Adipocyte (in vitro differentiated cells): ENCODE data around the gene RHOBTB3.
"Not testable (repeated sequence)": the region's sequence is repeated elsewhere in the genome, so short reads cannot be mapped to it uniquely, and the experiment has no call there.

ENCODE experiments used
- DNase-seq: peaks from one replicate; pipeline ENCODE4 v3.0.0-alpha.2; 2015; ENCODE audit warnings: low read depth
- H3K27me3 ChIP-seq: replicated peaks from 2 replicates; pipeline ENCODE4 v1.7.0; 2013; ENCODE audit warnings: mild to moderate bottlenecking, low read length, moderate library complexity; ENCODE audit not compliant: control insufficient read depth, insufficient read depth
- H3K36me3 ChIP-seq: 2 replicates; pipeline ENCODE4 v1.7.0; 2013; ENCODE audit warnings: low read length, mild to moderate bottlenecking, moderate library complexity; ENCODE audit not compliant: control insufficient read depth, insufficient read depth, severe bottlenecking
- H3K4me1 ChIP-seq: 2 replicates; pipeline ENCODE4 v1.7.0; 2013; ENCODE audit warnings: mild to moderate bottlenecking, low read length, moderate library complexity; ENCODE audit not compliant: control insufficient read depth, insufficient read depth
- H3K4me3 ChIP-seq: 2 replicates; pipeline ENCODE4 v1.7.0; 2013; ENCODE audit warnings: mild to moderate bottlenecking, low read length, moderate library complexity
- H3K9ac ChIP-seq: 2 replicates; pipeline ENCODE4 v1.7.0; 2013; ENCODE audit warnings: mild to moderate bottlenecking, low read length, moderate library complexity
- H3K9me3 ChIP-seq: 2 replicates; pipeline ENCODE4 v1.7.0; 2013; ENCODE audit warnings: mild to moderate bottlenecking, low read length, moderate library complexity; ENCODE audit not compliant: control insufficient read depth

Gene RHOBTB3

DNA sequence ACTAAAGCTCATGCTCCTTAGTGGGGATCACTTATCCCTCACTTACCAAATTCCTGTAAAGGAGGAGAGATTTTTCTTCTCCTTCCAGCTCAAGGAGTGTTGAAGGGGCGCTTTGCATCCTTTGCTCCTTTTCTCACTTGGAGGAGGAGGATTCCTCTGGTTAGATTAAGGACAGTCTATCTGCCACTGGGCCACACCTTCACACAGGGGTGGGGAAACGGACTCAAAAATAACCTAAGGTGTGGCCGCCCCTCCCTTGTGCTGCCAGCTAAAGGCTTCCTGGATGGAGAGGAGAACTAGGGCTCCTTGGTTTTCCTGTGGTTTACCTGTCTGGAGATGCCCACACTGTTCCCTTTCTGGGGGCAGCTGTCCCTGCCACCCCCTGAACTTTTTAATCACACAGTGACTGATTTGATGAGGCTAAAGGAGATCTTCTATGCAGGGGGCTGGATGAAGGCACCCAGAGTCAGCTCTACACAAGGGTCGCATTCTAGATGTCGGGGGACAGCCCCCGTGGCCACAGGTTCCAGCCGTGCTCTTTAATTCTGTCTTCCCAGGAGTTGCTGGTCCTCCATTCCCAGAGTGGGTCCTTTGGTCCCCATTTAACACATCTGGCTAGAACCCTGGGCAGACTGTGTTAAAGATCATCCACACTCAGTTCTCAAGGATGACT lies 77.0 kb downstream of the RHOBTB3 start:
- Histone ChIP-seq H3K9me3 (no peaks in the 10 kb centered on the region), H3K27me3 (no peaks in the 10 kb centered on the region), H3K36me3 (peaks cover 9% of the 10 kb centered on the region), H3K9ac (peak overlapping the region; percentile 43), H3K4me3 (peak overlapping the region; percentile 7), H3K4me1 (peaks cover 40% of the 10 kb centered on the region)
- DNase-seq = no peak

DNA sequence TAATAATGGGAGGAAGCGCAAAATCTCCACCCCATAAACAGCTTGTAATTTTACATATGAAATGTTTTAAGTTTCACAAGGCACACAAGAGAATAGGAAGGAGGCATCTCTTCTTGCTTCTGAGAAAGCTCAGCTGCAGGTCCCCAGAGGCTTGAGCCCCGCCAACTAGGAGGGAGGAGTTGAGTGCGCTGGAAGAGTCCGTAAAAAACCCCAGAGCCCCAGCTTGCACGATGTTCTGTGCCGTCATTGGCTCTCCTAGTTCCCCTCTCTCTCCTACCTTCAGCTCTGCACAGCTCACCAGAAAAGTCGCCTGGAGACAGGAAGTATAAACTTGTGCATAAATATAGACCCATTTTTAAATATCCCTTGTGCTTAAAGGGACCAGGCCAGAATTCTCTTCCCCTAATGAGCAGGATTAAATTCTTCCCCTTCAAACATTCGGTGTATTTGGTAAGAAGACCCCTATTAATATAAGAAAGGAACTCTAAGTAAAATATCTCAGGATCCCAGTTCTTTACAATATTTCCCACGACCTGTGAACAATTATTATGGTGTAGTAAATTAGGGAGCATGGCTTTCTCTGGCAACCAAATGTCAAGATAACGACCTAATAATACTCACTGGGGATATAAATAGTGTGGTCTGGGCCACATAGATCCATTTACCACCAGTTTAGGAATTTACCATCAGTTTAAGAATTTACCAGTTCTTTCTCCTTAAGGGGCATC lies 77.7 kb downstream of the RHOBTB3 start:
- Histone ChIP-seq H3K9ac (peak overlapping the region; percentile 76), H3K4me3 (peak overlapping the region; percentile 40), H3K36me3 (peaks cover 16% of the 10 kb centered on the region), H3K9me3 (no peaks in the 10 kb centered on the region), H3K4me1 (peaks cover 40% of the 10 kb centered on the region), H3K27me3 (no peaks in the 10 kb centered on the region)
- DNase-seq = peak; percentile 59

DNA sequence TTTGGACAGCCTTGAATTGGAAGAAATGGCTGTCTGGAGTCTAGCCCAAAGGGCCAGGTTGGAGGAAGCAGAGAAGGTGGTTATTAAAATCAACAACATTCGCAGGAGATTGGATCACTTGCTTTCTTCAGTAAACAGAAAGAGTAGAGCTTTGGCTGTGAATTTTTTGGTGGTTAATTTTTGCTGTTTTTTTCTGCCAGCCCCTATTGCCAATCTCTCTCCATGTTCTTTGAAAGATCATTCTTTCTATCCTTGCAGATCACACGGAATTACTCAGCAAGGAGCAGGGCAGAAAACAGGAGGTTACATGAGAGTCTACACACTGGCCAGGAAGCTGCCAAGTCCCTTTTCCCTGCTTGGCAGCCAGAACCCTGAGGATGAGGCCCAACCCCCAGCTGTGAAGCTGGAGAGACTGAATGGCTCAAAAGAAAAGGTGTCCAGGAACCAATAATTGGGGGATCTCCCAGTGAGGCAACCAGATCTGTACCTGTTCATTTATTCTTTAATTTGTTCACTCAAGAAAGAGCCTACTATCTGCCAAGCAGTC lies 78.4 kb downstream of the RHOBTB3 start:
- Histone ChIP-seq H3K9me3 (no peaks in the 10 kb centered on the region), H3K27me3 (no peaks in the 10 kb centered on the region), H3K9ac (peak overlapping the region; percentile 76), H3K4me3 (peak overlapping the region; percentile 53), H3K4me1 (peaks cover 40% of the 10 kb centered on the region), H3K36me3 (peaks cover 23% of the 10 kb centered on the region)
- no peak for DNase-seq

DNA sequence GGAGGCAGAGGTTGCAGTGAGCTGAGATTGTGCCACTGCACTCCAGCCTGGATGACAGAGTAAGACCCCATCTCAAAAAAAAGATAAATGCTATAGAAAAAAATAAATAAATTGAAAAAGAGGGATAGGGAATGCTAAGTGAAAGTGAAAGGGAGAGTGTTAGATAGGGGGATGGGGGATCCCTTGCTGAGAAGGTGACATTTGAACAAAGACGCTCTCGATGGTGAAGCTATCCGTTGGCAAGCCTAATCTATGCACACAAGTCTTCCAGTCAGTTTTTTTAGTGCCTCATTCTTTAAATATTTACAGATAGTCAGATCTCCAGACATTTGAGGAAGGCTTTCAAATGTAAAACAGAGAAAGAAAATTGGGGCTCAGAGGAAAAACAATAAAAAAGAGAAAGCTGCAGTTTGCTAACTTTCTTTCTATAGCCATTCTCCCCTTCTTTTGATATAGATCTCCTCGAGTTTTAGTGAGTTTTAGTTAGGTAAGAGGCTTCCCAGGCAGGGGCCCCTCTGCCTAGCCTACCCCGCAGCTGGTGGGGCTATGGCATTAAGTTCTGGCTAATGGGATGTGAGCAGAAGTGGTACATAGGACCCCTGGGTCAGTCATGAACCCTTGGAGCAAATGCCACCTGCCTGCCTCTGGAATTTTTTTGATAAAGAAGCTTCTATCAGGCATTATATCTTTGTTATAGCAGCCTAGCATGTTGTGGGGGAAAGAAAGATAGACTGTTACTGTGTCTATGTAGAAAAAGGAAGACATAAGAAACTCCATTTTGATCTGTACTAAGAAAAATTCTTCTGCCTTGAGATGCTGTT lies 79.4 kb downstream of the RHOBTB3 start:
- H3K4me3 ChIP-seq = peak overlapping the region; percentile 53
- peak overlapping the region; percentile 64 for H3K9ac ChIP-seq
- H3K9me3 ChIP-seq = no peaks in the 10 kb centered on the region
- no peaks in the 10 kb centered on the region for H3K27me3 ChIP-seq
- no peak for DNase-seq
- peaks cover 40% of the 10 kb centered on the region for H3K4me1 ChIP-seq
- H3K36me3 ChIP-seq = peaks cover 33% of the 10 kb centered on the region

DNA sequence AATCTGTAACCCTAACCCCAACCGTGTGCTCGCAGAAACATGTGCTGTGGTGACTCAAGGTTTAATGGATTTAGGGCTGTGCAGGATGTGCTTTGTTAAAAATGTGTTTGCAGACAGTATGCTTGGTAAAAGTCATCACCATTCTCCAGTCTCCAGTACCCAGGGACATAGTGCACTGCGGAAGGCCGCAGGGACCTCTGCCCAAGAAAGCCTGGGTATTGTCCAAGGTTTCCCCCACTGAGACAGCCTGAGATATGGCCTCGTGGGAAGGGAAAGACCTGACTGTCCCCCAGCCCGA lies 79.9 kb downstream of the RHOBTB3 start:
- not testable (repeated sequence) for H3K27me3 ChIP-seq, DNase-seq, H3K9me3 ChIP-seq, H3K4me3 ChIP-seq
- Histone ChIP-seq H3K36me3 (peaks cover 38% of the 10 kb centered on the region), H3K9ac (peak overlapping the region; percentile 64), H3K4me1 (peaks cover 40% of the 10 kb centered on the region)

DNA sequence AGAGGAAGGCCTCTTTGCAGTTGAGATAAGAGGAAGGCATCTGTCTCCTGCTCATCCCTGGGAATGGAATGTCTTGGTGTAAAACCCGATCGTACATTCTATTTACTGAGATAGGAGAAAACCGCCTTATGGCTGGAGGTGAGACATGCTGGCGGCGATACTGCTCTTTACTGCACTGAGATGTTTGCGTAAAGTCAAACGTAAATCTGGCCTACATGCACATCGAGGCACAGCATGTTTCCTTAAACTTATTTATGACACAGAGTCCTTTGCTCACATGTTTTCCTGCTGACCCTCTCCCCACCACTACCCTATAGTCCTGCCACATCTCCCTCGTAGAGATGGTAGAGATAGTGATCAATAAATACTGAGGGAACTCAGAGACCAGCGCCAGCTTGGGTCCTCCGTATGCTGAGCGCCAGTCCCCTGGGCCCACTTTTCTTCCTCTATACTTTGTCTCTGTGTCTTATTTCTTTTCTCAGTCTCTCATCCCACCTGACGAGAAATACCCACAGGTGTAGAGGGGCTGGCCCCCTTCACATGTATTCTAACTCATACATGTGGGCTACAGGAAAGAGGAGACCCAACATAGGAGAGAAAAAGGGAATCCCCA lies 80.4 kb downstream of the RHOBTB3 start:
- H3K9ac ChIP-seq = peak overlapping the region; percentile 19
- H3K4me1 ChIP-seq = peaks cover 40% of the 10 kb centered on the region
- H3K27me3 ChIP-seq, H3K9me3 ChIP-seq, DNase-seq, H3K4me3 ChIP-seq: not testable (repeated sequence)
- H3K36me3 ChIP-seq = peaks cover 43% of the 10 kb centered on the region

DNA sequence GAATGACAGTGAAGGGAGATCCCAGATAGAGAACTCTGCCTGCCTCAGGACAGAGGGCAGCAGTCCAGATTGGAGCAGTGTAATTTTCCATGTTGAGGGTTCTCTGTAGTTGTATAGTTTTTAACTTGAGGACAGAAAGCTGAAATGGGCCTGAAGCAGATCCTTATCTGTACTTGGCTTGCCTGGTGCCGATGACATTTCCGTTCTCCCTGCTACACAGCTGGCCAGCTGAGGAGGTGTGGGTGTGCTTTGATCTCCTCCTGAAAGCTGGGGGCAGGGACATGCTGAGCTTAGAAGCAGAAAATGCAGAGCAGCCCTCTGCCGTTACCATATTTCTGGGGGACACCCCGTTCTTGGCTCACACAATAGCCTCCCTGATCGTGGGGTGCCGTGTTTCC lies 80.9 kb downstream of the RHOBTB3 start:
- Histone ChIP-seq H3K9me3 (no peaks in the 10 kb centered on the region), H3K36me3 (peaks cover 48% of the 10 kb centered on the region), H3K4me3 (no peak overlapping the region), H3K9ac (peak overlapping the region; percentile 19), H3K4me1 (peaks cover 41% of the 10 kb centered on the region), H3K27me3 (no peaks in the 10 kb centered on the region)
- DNase-seq = no peak

DNA sequence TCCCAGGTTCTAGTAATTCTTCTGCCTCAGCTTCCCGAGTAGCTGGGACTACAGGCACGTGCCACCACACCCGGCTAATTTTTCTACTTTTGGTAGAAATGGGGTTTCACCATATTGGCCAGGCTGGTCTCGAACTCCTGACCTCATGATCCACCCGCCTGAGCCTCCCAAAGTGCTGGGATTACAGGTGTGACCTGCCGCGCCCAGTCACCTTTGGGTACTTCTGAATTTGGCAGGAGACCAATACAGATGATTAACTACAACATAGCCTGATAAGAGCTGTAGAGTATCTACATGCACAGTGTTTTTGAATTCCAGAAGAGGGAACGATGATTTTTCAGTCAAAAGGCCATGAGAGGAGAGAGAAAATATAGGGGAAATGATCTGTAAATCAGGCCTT lies 81.9 kb downstream of the RHOBTB3 start:
- not testable (repeated sequence) for DNase-seq, H3K9ac ChIP-seq, H3K9me3 ChIP-seq, H3K27me3 ChIP-seq, H3K4me3 ChIP-seq
- Histone ChIP-seq H3K4me1 (peaks cover 46% of the 10 kb centered on the region), H3K36me3 (peaks cover 56% of the 10 kb centered on the region)

DNA sequence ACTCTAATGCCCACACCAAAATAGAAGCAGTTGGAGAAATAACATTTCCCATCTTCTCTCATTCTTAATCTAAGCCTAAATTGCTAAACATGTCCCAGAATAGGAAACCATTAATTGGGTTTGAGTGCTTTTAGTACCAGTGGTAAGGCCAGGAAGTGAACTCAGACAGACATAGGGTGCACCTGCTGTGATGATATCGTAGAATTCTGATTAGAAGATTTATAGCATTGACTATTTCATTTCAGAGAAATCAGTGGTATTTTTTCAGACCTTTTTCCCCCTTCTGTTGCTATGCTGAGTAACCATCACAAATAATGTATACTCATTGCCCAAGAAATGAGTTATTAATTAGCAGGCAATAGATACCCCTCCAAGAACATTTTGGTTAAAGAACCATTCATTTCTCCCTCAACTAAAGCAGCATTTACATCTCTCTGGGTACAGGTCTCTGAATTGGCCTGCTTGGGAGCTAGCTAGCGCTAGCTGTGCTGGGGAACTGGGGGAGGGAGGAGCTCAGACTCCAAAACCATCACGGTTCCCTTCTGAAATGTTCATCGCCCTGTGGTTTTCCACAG lies 84.1 kb downstream of the RHOBTB3 start:
- Histone ChIP-seq H3K9me3 (no peaks in the 10 kb centered on the region), H3K36me3 (peaks cover 74% of the 10 kb centered on the region), H3K4me1 (peaks cover 41% of the 10 kb centered on the region), H3K27me3 (no peaks in the 10 kb centered on the region), H3K9ac (no peak overlapping the region), H3K4me3 (no peak overlapping the region)
- no peak for DNase-seq

DNA sequence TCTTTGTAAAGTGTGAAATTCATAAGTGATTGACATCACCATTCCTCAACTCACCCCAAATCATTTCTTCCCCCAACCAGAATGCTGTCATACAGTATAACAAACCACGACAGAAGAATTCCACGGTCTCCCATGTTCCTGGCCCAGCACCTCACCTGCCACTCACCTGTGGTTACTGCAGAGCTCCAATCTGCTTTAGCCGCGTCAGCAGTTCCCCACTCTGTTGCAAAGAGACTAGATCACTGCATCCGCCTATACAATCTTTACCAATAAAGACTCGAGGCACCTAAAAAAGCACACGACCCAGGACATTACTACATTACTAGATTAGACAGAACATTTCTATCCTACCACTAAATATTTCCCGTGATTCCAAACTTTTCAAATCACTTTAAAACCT lies 85.2 kb downstream of the RHOBTB3 start:
- no peaks in the 10 kb centered on the region for H3K9me3 ChIP-seq
- DNase-seq = no peak
- no peak overlapping the region for H3K9ac ChIP-seq
- peaks cover 78% of the 10 kb centered on the region for H3K36me3 ChIP-seq
- H3K4me3 ChIP-seq = no peak overlapping the region
- no peaks in the 10 kb centered on the region for H3K27me3 ChIP-seq
- peaks cover 35% of the 10 kb centered on the region for H3K4me1 ChIP-seq
